NCI-H345 (cell line): ENCODE data around the gene ZNF292.
"Not testable (repeated sequence)": the region's sequence is repeated elsewhere in the genome, so short reads cannot be mapped to it uniquely, and the experiment has no call there.

Experiments
- DNase-seq: peaks from one replicate; lab custom pipeline; 2025; lab: John Stamatoyannopoulos, UW

Gene ZNF292

GRCh38 chr6:87276624-87277023, 121.3 kb downstream of the ZNF292 start:
- DNase-seq = no peak

- peak; percentile 4 for DNase-seq
These were observed 121.8 kb downstream of the ZNF292 start for GRCh38 chr6:87277123-87277522.

- DNase-seq = no peak
These were observed 123.8 kb downstream of the ZNF292 start for GRCh38 chr6:87279196-87279595.

- DNase-seq = no peak
These were observed 126.1 kb downstream of the ZNF292 start for GRCh38 chr6:87281426-87281825.

- DNase-seq = no peak
These were observed 127.4 kb downstream of the ZNF292 start for GRCh38 chr6:87282743-87283142.

GRCh38 chr6:87283461-87283860, 128.1 kb downstream of the ZNF292 start:
- DNase-seq = no peak

GRCh38 chr6:87287251-87287650, 131.9 kb downstream of the ZNF292 start:
- no peak for DNase-seq

GRCh38 chr6:87289571-87289970, 134.2 kb downstream of the ZNF292 start:
- no peak for DNase-seq

GRCh38 chr6:87291883-87292282, 136.5 kb downstream of the ZNF292 start:
- peak; percentile 1 for DNase-seq

- no peak for DNase-seq
These were observed 138.2 kb downstream of the ZNF292 start for GRCh38 chr6:87293526-87293925.

- DNase-seq = no peak
These were observed 141.8 kb downstream of the ZNF292 start for GRCh38 chr6:87297119-87297518.

- not testable (repeated sequence) for DNase-seq
These were observed 145.9 kb downstream of the ZNF292 start for GRCh38 chr6:87301277-87301676.

GRCh38 chr6:87308970-87309369, 153.6 kb downstream of the ZNF292 start:
- no peak for DNase-seq

- DNase-seq = no peak
These were observed 157.5 kb downstream of the ZNF292 start for GRCh38 chr6:87312860-87313259.
